GM19043 (cell line): ENCODE data around the gene VDAC1.
A peak's percentile ranks its signal among the peaks of the same experiment; 100 is the strongest.
"Not testable (repeated sequence)": the region's sequence is repeated elsewhere in the genome, so short reads cannot be mapped to it uniquely, and the experiment has no call there.

Source experiments
- ATAC-seq: cut with Tn5 transposase; IDR thresholded peaks from one replicate; pipeline ENCODE4 v1.9.1; 2021; ENCODE audit warnings: low read depth; ENCODE audit not compliant: unreplicated experiment

Gene VDAC1

DNA sequence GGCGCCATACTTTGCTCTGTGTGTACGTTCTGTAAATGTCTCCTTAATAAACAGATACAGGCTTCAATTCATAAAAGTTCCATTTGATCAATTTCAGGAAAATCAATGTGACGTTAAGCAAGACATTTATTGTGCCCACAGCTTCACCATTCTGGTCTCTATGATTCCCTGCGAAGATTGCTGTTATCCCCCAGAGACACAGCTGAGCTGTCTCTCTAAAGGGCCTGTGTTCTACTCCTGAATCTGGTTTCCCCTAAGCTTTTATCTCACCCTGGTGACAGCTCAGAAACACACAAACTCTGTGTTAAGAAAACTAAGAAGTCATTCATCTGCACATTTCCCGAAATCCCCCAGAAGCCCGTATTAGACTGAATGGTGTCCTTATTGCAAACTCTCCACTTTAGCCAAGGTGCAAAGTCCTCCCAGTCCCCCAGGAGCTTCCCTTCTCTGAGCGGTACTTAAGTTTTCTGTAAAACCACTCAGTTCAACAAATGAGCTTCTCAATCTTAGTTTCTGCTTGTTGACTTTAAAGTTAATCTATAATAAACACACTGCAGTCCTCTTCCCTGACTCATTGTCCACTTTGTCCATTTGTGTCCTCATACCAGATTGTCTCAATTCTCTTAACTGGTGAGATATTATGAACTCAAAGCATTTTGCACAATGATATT, 35.0 kb downstream of the VDAC1 start:
- ATAC-seq, result no peak

DNA sequence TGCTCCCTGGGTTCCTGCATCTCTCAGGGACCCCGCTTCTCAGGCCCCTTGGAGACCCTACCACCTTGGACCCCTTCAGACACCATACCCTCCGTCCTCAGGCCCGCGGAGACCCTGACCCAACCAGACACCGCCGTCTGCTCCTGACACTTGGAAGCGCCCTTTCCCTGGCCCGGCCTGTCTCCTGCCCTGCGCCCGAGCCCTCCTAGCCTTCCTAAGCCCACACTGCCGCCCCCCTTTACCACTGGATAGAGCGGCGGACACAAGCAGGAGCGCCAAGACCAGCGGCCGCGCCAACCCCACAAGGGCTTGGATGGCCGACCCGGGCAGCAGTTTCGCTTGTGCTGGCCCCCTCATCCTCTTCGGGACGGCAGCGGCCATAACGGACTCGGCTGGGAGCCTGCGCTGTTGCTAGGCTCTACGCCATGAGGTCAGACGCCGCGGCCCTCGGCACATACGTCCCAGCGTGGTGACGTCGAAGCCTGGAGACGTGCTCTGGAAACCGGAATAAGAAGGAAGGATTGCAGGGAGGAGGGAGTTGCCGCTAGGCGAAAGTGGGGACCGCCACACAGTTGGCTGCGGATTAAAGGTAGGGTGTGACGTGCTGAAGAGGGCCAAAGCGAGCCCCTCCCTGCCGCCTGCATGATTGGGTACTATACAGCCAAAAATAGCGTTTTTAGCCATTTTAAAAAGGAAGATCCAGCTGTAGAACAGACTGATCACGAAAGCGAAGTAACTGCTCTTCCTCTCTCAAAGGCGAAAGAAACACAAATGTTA, 36.4 kb downstream of the VDAC1 start, which contains the start of gene C5orf15:
TSS of gene C5orf15 (minus strand) at position 422 of the 777 bp plus-strand sequence. CDS start at position 381, 41 bp downstream.
- ATAC-seq, result peak; percentile 98

DNA sequence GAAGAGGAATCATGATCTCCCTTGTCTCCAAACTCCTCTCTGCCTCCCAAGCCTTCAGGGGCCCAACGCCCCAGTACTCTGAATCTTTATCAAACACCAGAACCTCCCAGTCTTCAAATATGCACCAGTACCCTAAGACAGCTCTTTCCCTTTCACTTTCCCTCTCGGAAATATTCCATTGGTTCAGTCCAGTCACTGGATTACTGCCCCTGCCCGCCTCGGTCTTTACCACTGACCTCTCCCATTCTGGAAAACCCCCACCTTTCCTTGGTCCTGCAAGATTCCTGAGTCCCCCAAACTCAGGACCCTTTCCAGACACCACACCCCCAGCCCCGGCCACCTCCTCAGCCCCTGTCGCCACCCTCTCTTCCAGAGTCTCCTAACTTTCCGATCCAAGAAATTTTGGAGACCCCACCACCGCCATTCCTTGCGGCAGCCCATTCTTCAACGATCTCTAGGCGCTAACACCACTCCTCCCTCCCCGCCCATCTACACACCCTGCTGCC, 37.0 kb downstream of the VDAC1 start:
- no peak for ATAC-seq

- no peak for ATAC-seq
Observed at GRCh38 chr5:133967124-133967523, 37.7 kb downstream of the VDAC1 start.

GRCh38 chr5:133966090-133966489, 38.7 kb downstream of the VDAC1 start:
- no peak for ATAC-seq

- ATAC-seq, result no peak
Observed at GRCh38 chr5:133963493-133964128, 41.2 kb downstream of the VDAC1 start.

DNA sequence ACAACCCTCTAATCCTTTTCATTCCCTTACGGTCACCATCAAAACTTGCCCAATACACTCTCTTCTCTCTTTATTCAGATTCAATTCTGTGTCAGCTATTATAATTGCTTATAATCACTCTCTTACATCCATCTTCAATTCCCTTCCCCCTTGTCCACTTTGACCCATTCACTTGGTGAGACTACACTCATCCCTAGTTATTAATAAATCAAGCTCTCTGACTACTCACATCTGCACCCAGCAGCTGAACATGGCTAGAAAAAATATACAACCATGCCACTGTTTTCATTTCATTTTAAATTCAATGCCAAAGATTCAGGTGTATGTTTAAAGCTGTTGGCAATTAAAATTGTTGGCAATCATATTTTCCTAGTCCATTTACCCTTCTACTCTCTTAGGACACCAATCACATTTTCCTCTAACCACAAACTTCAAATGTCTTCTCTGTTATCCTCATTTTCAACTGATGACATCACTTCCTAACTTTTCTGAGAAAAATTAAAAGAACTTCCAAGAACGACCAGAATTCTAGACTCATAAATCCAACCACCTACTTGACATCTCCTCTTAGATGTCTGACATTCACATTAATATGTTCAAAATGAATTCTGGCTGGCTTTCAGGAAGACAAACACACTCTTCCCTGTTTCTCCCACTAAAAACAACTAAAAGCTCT, 41.8 kb downstream of the VDAC1 start:
- ATAC-seq, result no peak

GRCh38 chr5:133962131-133962530, 42.6 kb downstream of the VDAC1 start:
- ATAC-seq, result no peak

DNA sequence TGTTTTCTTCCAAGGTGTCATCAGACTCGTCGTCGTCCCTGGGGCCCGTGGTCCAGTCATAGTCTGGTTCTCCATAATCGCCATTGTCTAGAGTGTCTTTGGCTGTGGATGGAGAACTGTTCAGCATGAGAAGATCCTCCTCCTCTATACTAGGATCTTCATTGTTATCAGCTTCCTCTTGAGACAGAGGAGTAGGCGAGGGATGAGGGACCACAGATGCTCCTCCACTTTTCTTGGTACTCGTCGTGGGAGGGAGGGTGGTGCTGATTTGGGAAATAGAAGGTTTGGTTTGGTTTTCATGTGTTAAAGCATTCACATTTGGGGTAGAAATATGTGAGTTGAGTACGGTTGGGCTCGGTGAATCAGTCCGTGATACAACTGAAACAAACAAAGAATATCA, 45.1 kb downstream of the VDAC1 start:
- no peak for ATAC-seq

DNA sequence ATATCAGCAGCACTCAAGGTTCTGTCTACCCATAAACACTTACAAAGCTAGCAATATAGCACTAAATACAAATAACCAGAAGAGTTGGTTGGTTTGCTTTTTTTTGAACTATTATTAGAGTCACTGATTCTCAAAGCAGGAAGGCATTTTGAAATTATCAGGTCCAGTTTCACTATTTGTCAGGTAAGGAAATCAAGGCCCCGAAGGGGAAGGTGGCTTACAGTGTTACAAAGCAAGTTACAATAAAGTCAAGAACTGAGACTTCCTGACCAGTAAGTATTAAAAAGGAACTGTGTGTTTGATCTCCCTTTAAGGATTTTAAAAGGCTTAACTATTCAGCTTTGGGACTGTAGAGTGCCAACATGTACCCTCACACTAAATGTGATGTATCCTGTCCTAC, 47.2 kb downstream of the VDAC1 start:
- peak; percentile 76 for ATAC-seq

DNA sequence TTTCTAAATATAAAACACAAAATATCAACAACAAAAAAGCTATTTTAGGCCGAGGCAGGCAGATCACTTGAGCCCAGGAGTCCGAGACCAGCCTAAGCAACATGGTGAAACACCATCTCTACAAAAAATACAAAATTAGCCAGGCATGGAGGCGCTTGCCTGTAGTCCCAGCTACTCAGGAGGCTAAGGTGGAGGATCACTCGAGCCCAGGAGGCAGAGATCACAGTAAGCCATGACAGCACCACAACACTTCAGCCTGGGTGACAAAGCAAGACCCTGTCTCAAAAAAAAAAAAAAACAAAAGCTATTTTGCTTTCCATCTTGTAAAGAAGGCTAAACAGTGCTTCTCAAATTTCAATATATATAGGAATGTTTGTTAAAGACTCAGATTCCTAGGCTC, 47.7 kb downstream of the VDAC1 start:
- peak; percentile 19 for ATAC-seq

- not testable (repeated sequence) for ATAC-seq
Observed at GRCh38 chr5:133956196-133956595, 48.6 kb downstream of the VDAC1 start.

DNA sequence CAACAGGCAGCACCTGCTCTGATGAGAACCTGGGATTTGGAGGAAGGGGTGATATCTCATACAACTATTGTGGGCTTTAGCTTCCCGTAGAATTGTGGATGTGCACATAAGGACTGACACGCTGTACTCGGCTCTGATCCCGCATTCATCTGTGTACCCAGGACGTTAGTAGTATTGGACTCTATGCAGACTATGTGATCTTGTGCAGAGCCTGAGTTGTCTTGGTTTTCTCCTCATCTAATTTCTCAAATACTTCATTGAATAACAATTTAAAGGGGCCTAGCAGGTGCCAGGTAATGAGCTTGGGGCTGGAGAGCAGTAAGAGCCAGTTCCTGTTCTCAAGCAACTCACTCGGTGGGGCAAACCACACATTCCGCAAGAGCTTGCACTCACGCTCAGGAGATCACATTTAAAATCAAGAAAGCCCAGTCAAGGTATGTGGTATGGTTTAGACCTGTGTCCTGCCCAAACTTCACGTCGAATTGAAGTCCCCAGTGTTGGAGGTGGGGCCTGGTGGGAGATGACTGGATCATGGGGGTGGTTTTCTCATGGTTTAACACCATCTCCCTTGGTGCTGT, 51.1 kb downstream of the VDAC1 start:
- ATAC-seq, result no peak

- no peak for ATAC-seq
Observed at GRCh38 chr5:133952729-133953567, 51.8 kb downstream of the VDAC1 start.

DNA sequence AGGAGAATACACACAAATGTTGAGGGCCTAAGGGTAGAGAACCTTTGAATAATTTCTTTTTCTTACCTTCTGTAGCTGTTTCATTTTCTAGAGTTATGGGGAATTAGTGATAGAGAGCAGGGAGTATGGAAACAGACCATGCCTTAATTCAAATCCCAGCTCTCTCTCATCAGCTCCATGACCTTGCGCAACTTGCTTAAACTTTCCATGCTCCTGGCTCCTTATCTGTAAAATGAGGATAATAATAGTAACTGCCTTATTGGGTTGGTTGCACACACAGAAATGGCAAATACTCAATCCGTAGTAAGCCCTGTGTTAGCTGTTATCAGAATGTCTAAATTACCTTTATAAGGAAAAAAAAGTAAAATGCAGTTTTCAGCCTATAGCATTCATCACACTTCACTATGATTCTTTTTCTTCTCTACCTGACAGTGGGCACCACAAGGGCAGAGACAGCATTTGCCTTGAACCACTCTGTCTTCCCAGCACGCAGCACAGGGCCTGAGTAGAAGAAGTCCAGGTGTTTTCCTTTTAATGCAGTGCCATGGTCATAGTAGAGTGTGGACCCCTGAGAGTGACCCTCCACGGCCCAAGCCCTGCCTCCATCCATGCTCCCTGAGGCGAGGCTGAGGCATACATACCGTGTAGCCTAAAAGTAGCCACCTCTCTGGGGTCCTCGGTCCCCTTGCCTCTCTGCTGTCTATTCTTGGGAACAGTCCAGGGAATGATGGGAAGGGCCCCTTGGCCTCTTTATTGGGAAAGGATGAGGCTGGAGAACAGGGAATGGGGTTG, 53.8 kb downstream of the VDAC1 start:
- ATAC-seq, result no peak

DNA sequence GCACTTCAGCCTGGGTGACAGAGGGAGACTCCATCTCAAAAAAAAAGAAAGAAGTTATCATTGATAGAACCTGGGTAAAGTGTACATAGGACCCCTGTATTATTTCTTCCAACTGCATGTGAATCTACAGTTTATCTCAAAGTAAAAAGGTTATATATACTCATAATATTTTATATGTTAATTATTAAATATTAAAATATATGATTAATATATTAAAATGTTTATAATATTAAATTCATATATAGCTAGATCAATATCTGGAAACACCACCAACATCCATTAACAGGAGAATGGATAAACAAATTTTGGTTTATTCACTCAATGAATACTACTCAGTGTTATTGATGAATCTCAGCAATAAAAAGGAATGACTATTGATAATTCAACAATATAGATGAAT, 56.1 kb downstream of the VDAC1 start:
- ATAC-seq, result no peak

DNA sequence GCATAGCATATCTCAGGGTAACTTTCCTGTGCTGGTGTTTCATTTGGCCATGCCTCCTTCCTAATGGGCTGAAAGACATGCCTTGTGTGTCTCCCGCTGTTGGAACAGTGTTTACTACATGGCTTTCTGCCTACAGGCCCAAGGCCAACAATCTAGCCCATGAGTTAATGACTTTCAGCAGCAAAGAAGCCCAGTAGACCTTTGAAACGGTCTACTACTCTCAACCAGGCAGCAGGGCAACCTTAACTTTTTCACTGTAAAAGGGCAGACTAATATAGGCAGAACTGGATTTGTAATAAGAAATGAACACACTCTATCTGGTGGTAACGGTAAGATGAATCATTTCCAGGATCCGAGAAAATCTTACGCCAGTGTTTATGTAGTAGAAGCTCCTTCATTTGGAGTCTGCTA, 57.3 kb downstream of the VDAC1 start:
- ATAC-seq, result no peak

- no peak for ATAC-seq
Observed at GRCh38 chr5:133945568-133945967, 59.2 kb downstream of the VDAC1 start.
